Ishikawa (cell line): ENCODE data around the gene ABCA1.

ENCODE experiments used
- CEBPB ChIP-seq: IDR thresholded peaks from 2 replicates; pipeline ENCODE4 v1.6.1; 2012
- CREB1 ChIP-seq: IDR thresholded peaks from 2 replicates; pipeline ENCODE4 v1.6.1; 2012; ENCODE audit warnings: low read depth
- EP300 ChIP-seq: IDR thresholded peaks from 2 replicates; pipeline ENCODE4 v1.6.1; 2012; ENCODE audit warnings: borderline replicate concordance
- FOXM1 ChIP-seq: IDR thresholded peaks from 2 replicates; pipeline ENCODE4 v1.6.1; 2012; ENCODE audit warnings: low read depth, borderline replicate concordance
- TEAD4 ChIP-seq: IDR thresholded peaks from 2 replicates; pipeline ENCODE4 v1.6.1; 2012
- YY1 ChIP-seq: IDR thresholded peaks from 2 replicates; pipeline ENCODE4 v1.6.1; 2012; ENCODE audit warnings: low read depth

DNA sequence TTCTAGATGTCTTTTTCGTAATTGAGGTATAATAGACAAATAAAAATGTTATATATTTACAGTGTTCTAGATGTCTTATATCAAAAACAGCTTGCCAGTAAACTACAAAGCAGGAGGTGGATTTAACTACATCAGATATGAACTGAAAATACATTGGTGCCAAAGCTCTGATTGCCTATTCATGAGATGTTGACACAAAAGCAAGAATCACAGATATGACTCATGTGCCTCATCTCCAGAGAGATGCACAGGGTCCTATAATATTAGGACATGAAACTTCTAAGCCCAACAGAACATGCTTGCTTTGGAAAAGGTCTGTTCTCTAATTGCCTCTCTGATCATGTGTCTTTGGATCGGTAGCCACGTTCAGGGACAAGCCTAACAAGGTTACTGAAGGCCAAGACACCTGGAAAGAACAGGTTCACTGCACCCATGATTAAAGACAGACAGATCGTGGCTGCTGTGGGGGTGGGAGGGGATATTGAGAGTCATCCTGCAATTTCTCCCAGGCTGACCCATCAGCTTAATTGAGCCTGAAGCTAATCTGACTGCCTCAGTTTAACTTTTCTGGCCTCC is 16.8 kb downstream of the ABCA1 start:
- TF ChIP-seq YY1 = no peak
- no peak for TF ChIP-seq TEAD4
- no peak for TF ChIP-seq EP300
- no peak for TF ChIP-seq FOXM1
- TF ChIP-seq CEBPB = no peak
- no peak for TF ChIP-seq CREB1
